Ishikawa (cell line): ENCODE results near the gene EXOC6.

Source experiments
- RAD21 ChIP-seq: IDR thresholded peaks from 2 replicates; pipeline ENCODE4 v1.6.1; 2012; ENCODE audit warnings: low read depth
- TAF1 ChIP-seq: IDR thresholded peaks from 2 replicates; pipeline ENCODE4 v1.6.1; 2012; ENCODE audit warnings: low read depth, mild to moderate bottlenecking
- YY1 ChIP-seq: IDR thresholded peaks from 2 replicates; pipeline ENCODE4 v1.6.1; 2012; ENCODE audit warnings: low read depth

GRCh38 chr10:93066544-93066913 is 218.2 kb downstream of the EXOC6 start:
- no peak for TF ChIP-seq TAF1
- TF ChIP-seq RAD21 = no peak
- no peak for TF ChIP-seq YY1
